ENCODE results near the gene MRPS23.

- TF ChIP-seq CTCF (conservative IDR thresholded peaks at IDR 0.05; ENCODE audit: low read depth, low read length) (no peak), EZH2 (IDR thresholded peaks at IDR 0.05; ENCODE audit: low read length, unreplicated experiment) (no peak), EZH2phosphoT487 (IDR thresholded peaks at IDR 0.05; ENCODE audit: borderline replicate concordance, low read length) (no peak)
These were observed 48.7 kb downstream of the MRPS23 start for GRCh38 chr17:57801044-57801711.
